Uterus (tissue), 4 donors: ENCODE data around the gene FAAP20. TPM values are rescaled to one million over a fixed set of nuclear protein-coding genes. Genes with fewer than 3 reads are reported as not detected.

ENCODE experiments used
- DNase-seq, 2 donors: peaks; one replicate each; pipeline ENCODE4 v3.0.0-alpha.2; 2019 to 2020
- H3K27ac ChIP-seq, 2 donors: fragments of 200-600 bp; sonication (generic); 1 replicate in 1 of 2; 2 replicates in 1 of 2; pipeline ENCODE4 v1.5.1; 2016 to 2018
- H3K27me3 ChIP-seq, 2 donors: fragments of 200-600 bp; sonication (generic); one replicate each; pipeline ENCODE4 v1.5.1; 2018 to 2019; ENCODE audit warnings: control low read depth in 1 of 2
- H3K36me3 ChIP-seq, 2 donors: fragments of 200-600 bp; sonication (generic); one replicate each; pipeline ENCODE4 v1.5.1; 2019; ENCODE audit warnings: control low read depth in 1 of 2
- H3K4me1 ChIP-seq, 2 donors: fragments of 200-600 bp; sonication (generic); one replicate each; pipeline ENCODE4 v1.5.1; 2018 to 2019; ENCODE audit warnings: control low read depth in 1 of 2
- H3K4me3 ChIP-seq, 2 donors: fragments of 200-600 bp; sonication (generic); 1 replicate in 1 of 2; 2 replicates in 1 of 2; pipeline ENCODE4 v1.5.1; 2018 to 2019; ENCODE audit warnings: mild to moderate bottlenecking in 1 of 2
- H3K9me3 ChIP-seq, 2 donors: fragments of 200-600 bp; sonication (generic); one replicate each; pipeline ENCODE4 v1.5.1; 2019; ENCODE audit warnings: control low read depth in 1 of 2
- POLR2A ChIP-seq, 2 donors: fragments of 450-650 bp; IDR thresholded peaks; one replicate each; pipeline ENCODE4 v1.6.1; 2016; ENCODE audit warnings: antibody characterized with exemption in 2 of 2, mild to moderate bottlenecking in 1 of 2, moderate library complexity in 1 of 2
- intact Hi-C: fragments of 100-400 bp; cut with DNase I; formaldehyde crosslinking; loops from one replicate; pipeline ENCODE4 v1.15.1; 2023; ENCODE audit warnings: low total_unique reads
- total RNA-seq, 4 donors: library from RNA; depleted of rRNA in 3 of 4; stranded (reverse); fragments of >200 nt in 3 of 4; gene quantifications; one replicate each; pipeline versions ENCODE4 v1.1.0 to v1.2.4, GENCODE V29; 2014 to 2023
- TF ChIP-seq, protein P1 (sequence below), 4 experiments: fragments of 200-600 bp in 2 of 4; fragments of 450-650 bp in 2 of 4; sonication (generic) in 2 of 4; IDR thresholded peaks; one replicate each; pipeline ENCODE4 v1.5.1; 2016 to 2019; ENCODE audit warnings: antibody characterized with exemption in 4 of 4, mild to moderate bottlenecking in 2 of 4, moderate library complexity in 1 of 4
- donor health status: DM: yes; HTN: yes; CAD: no.

The FAAP20 gene
- total RNA-seq, 4 donors from 2014 or later, result 1.5 to 68.5 (median 15.4) TPM

DNA sequence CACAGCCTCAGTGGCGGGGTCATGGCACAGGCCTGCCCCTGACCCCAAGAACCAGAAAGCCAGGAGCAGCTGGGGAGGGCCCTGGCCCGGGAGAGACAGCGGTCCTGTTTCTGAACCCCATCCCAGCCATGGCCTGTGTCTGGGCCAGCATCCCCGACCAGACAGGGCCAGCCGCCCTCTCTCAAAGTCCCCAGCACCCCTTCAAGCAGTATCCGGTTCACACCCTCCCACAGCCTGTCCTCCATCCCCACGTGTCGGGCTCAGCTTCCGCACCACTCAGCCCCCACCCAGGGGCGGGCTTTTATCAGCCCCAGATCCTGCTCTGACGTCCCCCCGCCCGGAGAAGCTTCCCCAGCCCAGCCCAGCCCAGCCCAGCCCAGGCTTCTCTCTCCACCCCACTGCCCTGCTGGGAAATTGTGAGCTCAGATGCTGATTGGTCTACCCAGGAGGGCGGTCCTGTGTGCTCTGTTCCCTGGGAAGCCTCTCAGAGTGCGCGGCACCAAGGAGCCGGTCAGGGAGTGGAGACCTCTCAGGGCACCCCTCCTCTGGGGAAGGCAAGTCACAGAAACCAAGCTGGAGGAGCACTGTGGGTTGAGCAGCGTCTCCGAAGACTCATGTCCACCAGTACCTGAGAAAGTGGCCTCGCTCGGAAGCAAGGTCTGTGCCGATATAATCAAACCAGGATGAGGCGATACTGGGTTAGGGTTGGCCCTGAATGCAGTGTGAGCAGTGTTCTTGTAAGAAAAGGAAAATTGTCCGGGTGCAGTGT is 4.7 kb upstream of the FAAP20 start:
- intact Hi-C loops, result no loop called here
- H3K27me3 ChIP-seq, result no peaks in the 10 kb centered on the region
- peak; percentile 73 to 75 for TF ChIP-seq POLR2A (IDR thresholded peaks at IDR 0.05)
- TF ChIP-seq, protein P1, sequence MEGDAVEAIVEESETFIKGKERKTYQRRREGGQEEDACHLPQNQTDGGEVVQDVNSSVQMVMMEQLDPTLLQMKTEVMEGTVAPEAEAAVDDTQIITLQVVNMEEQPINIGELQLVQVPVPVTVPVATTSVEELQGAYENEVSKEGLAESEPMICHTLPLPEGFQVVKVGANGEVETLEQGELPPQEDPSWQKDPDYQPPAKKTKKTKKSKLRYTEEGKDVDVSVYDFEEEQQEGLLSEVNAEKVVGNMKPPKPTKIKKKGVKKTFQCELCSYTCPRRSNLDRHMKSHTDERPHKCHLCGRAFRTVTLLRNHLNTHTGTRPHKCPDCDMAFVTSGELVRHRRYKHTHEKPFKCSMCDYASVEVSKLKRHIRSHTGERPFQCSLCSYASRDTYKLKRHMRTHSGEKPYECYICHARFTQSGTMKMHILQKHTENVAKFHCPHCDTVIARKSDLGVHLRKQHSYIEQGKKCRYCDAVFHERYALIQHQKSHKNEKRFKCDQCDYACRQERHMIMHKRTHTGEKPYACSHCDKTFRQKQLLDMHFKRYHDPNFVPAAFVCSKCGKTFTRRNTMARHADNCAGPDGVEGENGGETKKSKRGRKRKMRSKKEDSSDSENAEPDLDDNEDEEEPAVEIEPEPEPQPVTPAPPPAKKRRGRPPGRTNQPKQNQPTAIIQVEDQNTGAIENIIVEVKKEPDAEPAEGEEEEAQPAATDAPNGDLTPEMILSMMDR (IDR thresholded peaks at IDR 0.05), result peak in 1 of 4 experiments; percentile 11
- peak overlapping the region; percentile 74 to 84 for H3K27ac ChIP-seq
- H3K36me3 ChIP-seq, result no peaks in the 10 kb centered on the region
- peak; percentile 90 to 92 for DNase-seq
- peak overlapping the region; percentile 32 to 44 for H3K4me3 ChIP-seq
- H3K9me3 ChIP-seq, result no peaks in the 10 kb centered on the region
- peaks cover 0 to 22% of the 10 kb centered on the region in 2 donors for H3K4me1 ChIP-seq

DNA sequence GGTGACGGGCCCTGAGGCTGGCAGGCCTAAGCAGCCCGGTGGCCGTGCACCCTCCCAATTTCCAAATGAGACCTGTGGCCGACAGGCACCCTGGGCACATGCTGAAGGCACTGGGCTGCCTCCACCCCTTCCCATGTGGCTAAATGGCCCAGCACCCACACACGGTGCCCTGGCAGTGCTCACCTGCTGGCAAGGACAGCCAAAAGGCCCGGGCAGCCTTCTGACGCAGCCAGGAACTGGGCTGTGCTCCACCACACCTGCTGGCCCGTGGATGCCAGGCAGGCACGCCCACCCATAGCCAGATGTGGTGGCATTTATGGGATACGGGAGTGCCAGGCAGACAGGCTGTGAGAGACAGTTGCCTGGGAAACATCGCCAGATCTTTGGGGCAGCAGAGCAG is 4.0 kb upstream of the FAAP20 start:
- Histone ChIP-seq H3K36me3 (no peaks in the 10 kb centered on the region), H3K9me3 (no peaks in the 10 kb centered on the region), H3K4me3 (no peak overlapping the region), H3K4me1 (peaks cover 0 to 16% of the 10 kb centered on the region in 2 donors), H3K27ac (peak overlapping the region; percentile 74 to 84), H3K27me3 (no peaks in the 10 kb centered on the region)
- TF ChIP-seq, protein P1 (IDR thresholded peaks at IDR 0.05), result no peak
- TF ChIP-seq POLR2A (IDR thresholded peaks at IDR 0.05), result no peak
- no peak for DNase-seq
- intact Hi-C loops, result no loop called here

DNA sequence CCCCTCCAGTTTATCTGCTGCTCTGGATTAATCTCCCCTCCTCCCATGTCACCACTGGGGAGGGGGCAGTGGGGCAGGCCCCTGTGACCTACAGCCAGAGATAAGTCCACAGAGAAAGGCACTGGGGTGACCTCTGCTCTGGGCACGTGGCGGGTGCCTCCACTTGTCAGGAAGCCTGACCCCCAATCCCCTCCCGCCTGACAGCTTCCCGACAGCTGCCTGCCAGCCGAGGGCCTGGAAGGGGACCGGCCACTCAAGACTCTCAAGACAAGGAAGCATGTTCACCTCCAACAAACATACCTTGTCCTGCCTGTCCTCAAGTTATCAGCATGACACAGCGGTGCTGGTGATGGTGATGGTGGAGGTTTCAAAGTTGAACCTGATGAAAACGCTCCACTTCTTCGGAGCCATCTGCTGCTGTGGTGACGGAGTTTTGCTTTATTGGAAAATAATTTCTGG is 3.2 kb upstream of the FAAP20 start:
- Histone ChIP-seq H3K27me3 (no peaks in the 10 kb centered on the region), H3K4me1 (peaks cover 0 to 19% of the 10 kb centered on the region in 2 donors), H3K36me3 (no peaks in the 10 kb centered on the region), H3K4me3 (no peak overlapping the region), H3K9me3 (no peaks in the 10 kb centered on the region), H3K27ac (peak overlapping the region in 1 of 2 donors; percentile 84)
- no peak for TF ChIP-seq POLR2A (IDR thresholded peaks at IDR 0.05)
- TF ChIP-seq, protein P1 (IDR thresholded peaks at IDR 0.05), result no peak
- no peak for DNase-seq
- intact Hi-C loops, result no loop called here

DNA sequence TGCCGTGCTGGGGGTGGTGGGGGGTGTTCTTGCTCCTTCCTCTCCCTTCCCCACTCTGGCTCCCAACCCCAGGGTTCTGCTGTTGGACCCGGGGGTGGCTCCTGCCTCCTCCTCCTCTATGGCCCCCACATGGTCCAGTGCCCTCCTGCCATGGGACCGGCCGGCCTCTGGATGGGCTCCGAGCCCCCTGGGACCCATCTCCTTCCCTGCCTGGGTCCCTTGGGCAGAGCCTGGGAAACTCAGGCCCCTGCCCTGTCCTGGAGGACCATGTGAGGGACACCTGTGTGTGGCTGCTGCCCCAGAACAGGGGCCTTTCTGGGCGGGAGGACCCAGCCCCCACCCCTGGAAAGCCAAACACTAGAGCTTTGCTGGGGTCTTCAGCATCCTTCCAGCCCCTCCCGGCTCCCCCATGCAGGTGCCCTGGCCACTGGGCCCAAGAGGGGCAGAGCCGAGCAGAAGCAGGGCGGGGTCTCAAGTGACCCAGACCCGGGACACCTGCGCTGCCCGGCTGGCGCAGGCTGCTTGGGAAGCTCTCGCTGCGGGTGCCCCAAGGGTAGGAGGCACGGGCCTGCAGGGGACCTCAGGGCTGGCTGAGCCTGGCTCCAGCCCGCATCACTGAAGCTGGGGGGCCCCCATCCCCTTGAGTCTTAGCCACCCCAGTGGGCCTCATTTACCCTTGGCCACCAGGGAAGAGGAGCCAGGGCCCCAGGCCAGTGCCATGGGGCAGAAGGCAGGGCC is 2.5 kb upstream of the FAAP20 start:
- Histone ChIP-seq H3K27ac (peak overlapping the region in 1 of 2 donors; percentile 84), H3K9me3 (no peaks in the 10 kb centered on the region), H3K36me3 (no peaks in the 10 kb centered on the region), H3K27me3 (no peaks in the 10 kb centered on the region), H3K4me3 (no peak overlapping the region), H3K4me1 (peaks cover 0 to 19% of the 10 kb centered on the region in 2 donors)
- TF ChIP-seq, protein P1 (IDR thresholded peaks at IDR 0.05), result no peak
- no peak for TF ChIP-seq POLR2A (IDR thresholded peaks at IDR 0.05)
- no peak for DNase-seq
- intact Hi-C loops, result no loop called here

DNA sequence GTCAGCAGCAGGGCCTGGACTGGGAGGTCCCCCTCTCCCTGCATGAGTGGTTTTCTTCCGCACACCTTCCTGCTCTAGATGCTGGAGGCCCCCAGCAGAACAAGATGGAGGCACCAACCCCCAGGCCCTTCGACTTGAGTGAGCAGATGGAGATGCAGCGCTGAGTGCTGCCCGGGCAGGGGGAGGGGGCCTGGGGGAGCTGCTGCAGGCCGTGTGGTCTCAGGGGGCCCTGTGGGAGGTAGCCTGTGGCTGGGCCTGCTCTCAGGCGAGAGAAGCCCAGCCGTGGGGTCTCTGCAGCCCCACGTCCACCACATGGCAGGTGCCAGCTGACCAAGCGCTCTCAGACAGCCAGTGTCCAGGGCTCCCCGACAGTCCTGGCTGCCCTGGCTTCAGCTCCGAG is 1.2 kb upstream of the FAAP20 start:
- Histone ChIP-seq H3K4me3 (no peak overlapping the region), H3K9me3 (no peaks in the 10 kb centered on the region)
- DNase-seq, result no peak

More for the DNA sequence above, 1.2 kb upstream of the FAAP20 start:
- intact Hi-C loops, result loop anchor here (2.0 kb wide), 1 partner anchor 185 kb away; no protein-coding TSS in a partner anchor
- TF ChIP-seq POLR2A (IDR thresholded peaks at IDR 0.05), result no peak
- TF ChIP-seq, protein P1 (IDR thresholded peaks at IDR 0.05), result no peak
- Histone ChIP-seq H3K36me3 (no peaks in the 10 kb centered on the region), H3K27me3 (no peaks in the 10 kb centered on the region), H3K27ac (peak overlapping the region; percentile 94 to 96), H3K4me1 (peaks cover 0 to 24% of the 10 kb centered on the region in 2 donors)
